Upper lobe of left lung (tissue), 4 donors: ENCODE data around the gene VWA1.
"Not testable (repeated sequence)": the region's sequence is repeated elsewhere in the genome, so short reads cannot be mapped to it uniquely, and the experiment has no call there.

Source experiments
- EP300 ChIP-seq, 4 donors: sonication (generic); formaldehyde crosslinking; IDR thresholded peaks; one replicate each; pipeline ENCODE4 v1.5.1; 2017; ENCODE audit warnings: antibody characterized with exemption in 4 of 4, control low read depth in 2 of 4
- POLR2A ChIP-seq, 4 donors: fragments of 450-650 bp; IDR thresholded peaks; one replicate each; pipeline ENCODE4 v1.5.1; 2016 to 2017; ENCODE audit warnings: antibody characterized with exemption in 4 of 4, mild to moderate bottlenecking in 2 of 4
- TF ChIP-seq, protein P1 (sequence below), 6 experiments: fragments of 450-650 bp in 4 of 6; fragments of 200-600 bp in 2 of 6; sonication (generic) in 2 of 6; IDR thresholded peaks; one replicate each; pipeline ENCODE4 v1.5.1; 2016 to 2019; ENCODE audit warnings: antibody characterized with exemption in 6 of 6

DNA sequence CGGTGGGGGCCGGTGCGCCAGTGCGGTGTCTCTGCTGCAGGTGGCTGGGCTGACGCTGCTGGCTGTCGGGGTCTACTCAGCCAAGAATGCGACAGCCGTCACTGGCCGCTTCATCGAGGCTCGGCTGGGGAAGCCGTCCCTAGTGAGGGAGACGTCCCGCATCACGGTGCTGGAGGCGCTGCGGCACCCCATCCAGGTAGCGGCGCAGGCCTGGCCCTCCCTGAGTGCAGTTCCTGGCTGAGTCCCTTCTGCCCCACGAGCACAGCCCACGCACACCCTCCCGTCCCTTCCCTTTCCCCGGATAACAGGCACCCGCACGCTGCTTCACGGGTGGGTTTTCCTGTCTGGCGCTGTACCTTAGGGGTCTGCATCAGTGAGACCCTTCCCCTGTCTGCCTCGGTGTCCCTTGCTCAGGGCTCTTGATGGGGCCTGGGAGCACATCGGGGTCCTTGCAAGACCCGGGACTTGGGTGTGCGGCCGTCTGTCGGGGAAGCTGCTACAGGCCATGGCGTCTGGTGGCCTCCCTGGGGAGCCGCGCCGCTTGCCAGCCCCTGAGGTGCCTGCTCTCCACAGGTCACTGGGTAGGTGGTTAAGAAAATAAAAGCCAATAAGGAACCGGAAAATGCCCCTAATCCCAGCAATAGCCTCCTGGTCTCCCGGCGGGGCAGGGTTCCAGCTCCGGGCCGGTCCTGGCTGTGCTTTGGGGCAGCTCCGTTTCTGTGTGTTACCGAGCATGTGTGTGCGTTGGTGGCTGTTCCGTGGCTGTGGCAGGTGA lies 49.7 kb downstream of the VWA1 start:
- not testable (repeated sequence) for TF ChIP-seq EP300, POLR2A (IDR thresholded peaks at IDR 0.05)
- TF ChIP-seq, protein P1, sequence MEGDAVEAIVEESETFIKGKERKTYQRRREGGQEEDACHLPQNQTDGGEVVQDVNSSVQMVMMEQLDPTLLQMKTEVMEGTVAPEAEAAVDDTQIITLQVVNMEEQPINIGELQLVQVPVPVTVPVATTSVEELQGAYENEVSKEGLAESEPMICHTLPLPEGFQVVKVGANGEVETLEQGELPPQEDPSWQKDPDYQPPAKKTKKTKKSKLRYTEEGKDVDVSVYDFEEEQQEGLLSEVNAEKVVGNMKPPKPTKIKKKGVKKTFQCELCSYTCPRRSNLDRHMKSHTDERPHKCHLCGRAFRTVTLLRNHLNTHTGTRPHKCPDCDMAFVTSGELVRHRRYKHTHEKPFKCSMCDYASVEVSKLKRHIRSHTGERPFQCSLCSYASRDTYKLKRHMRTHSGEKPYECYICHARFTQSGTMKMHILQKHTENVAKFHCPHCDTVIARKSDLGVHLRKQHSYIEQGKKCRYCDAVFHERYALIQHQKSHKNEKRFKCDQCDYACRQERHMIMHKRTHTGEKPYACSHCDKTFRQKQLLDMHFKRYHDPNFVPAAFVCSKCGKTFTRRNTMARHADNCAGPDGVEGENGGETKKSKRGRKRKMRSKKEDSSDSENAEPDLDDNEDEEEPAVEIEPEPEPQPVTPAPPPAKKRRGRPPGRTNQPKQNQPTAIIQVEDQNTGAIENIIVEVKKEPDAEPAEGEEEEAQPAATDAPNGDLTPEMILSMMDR (IDR thresholded peaks at IDR 0.05): not testable (repeated sequence)
